Ovary (tissue), 9 donors: ENCODE data around the gene ABCG5. TPM values are rescaled to one million over a fixed set of nuclear protein-coding genes. Genes with fewer than 3 reads are reported as not detected.

Experiments used
- DNase-seq, 5 donors: peaks; one replicate each; pipeline ENCODE4 v3.0.0-alpha.2; 2019 to 2020
- H3K27ac ChIP-seq, 2 donors: fragments of 200-600 bp; one replicate each; pipeline versions ENCODE4 v1.5.1 to v1.8.0; 2019 to 2022
- H3K27me3 ChIP-seq: fragments of 200-600 bp; one replicate; pipeline ENCODE4 v1.8.0; 2022
- H3K36me3 ChIP-seq: fragments of 200-600 bp; sonication (generic); one replicate; pipeline ENCODE4 v1.5.1; 2019
- H3K4me1 ChIP-seq: one replicate; pipeline ENCODE4 v1.8.1; 2013; ENCODE audit warnings: mild to moderate bottlenecking, moderate library complexity; ENCODE audit not compliant: insufficient read depth
- H3K4me3 ChIP-seq: fragments of 200-600 bp; sonication (generic); one replicate; pipeline ENCODE4 v1.5.1; 2017
- H3K9me3 ChIP-seq, 2 donors: fragments of 200-600 bp in 1 of 2; sonication (generic) in 1 of 2; one replicate each; pipeline versions ENCODE4 v1.5.1 to v1.8.1; 2013 to 2019; ENCODE audit warnings: mild to moderate bottlenecking in 1 of 2, moderate library complexity in 1 of 2
- EP300 ChIP-seq: sonication (generic); formaldehyde crosslinking; IDR thresholded peaks from one replicate; pipeline ENCODE4 v1.6.1; 2017; ENCODE audit warnings: antibody characterized with exemption
- POLR2A ChIP-seq: fragments of 450-650 bp; IDR thresholded peaks from one replicate; pipeline ENCODE4 v1.6.1; 2017; ENCODE audit warnings: antibody characterized with exemption, mild to moderate bottlenecking, moderate library complexity
- WGBS, 3 donors: extraction: QIAGEN DNeasy Blood & Tissue Kit in 1 of 3; methylation state at CpG; one replicate each; pipeline versions ENCODE4 v1.1.5 to v1.1.7; 2013 to 2017; 5-methylcytosine and 5-hydroxymethylcytosine counted together
- intact Hi-C, 4 donors: fragments of 100-400 bp; cut with DNase I; formaldehyde crosslinking; loops; one replicate each; pipeline versions ENCODE4 v1.11.0 to v1.15.1; 2022 to 2023
- polyA plus RNA-seq, 2 donors: library from polyadenylated mRNA; stranded (reverse); fragments of 200-250 nt in 1 of 2; fragments of 350-450 nt in 1 of 2; fragmentation: Illumina TruSeq in 1 of 2; extraction: RNeasy Lipid Tissue Mini Kit (QIAGEN cat#74804) in 1 of 2; gene quantifications; one replicate each; pipeline ENCODE4 v1.2.3, GENCODE V29; 2013 to 2014
- total RNA-seq, 7 donors: library from RNA; depleted of rRNA in 2 of 7; stranded (reverse); fragments of >200 nt in 2 of 7; fragmentation: NEBNext Ultra II Directional in 3 of 7; extraction: Animal tissue kit (Norgen Biotek cat#: 25700) in 3 of 7; gene quantifications; one replicate each; pipeline versions ENCODE4 v1.1.0 to v1.2.4, GENCODE V29; 2016 to 2023
- TF ChIP-seq, protein P1 (sequence below), 3 donors: fragments of 450-650 bp in 2 of 3; fragments of 200-600 bp in 1 of 3; IDR thresholded peaks; one replicate each; pipeline versions ENCODE4 v1.5.1 to v1.8.0; 2016 to 2022; ENCODE audit warnings: antibody characterized with exemption in 3 of 3, mild to moderate bottlenecking in 1 of 3
- donor health status: DM: no; HTN: no; CAD: no; lungs with moderate emphysema.
- donor health status: DM: no; HTN: no; CAD: no.
- donor health status: Bipolar disorder and iron deficiency.
- donor health status: DM: yes; HTN: yes; CAD: no.
- donor health status: DM: no; HTN: no; CAD: no.
- donor health status: DM: yes; HTN: yes; CAD: no.

Gene ABCG5
- total and polyA plus RNA-seq, 9 donors: 0.10 TPM; not detected in 8

DNA sequence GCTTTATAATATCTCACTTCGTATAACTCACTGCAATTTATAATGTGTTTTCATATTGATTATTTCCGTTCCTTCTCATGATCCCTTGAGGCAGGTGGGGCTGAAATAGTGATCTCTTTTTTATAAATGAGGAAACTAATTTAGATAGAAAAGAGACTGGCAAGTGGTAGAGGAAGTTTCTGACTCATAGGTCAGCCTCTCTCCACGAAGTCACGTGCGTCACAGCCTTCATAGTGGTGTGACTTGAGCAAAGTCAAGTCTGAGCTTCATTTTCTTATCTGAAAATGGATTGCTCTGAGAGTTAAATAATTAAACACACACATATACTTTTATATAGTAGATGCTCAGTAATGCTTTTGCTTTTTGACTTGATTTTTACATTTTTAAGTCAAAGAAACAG is 19.9 kb downstream of the ABCG5 start:
- H3K36me3 ChIP-seq: no peaks in the 10 kb centered on the region
- no peaks in the 10 kb centered on the region for H3K27me3 ChIP-seq
- intact Hi-C loops: no loop called here
- DNase-seq: no peak
- WGBS, 3 donors: 57 to 68% (median 66%) methylated on average over 5 of the region's 5 CpGs
- TF ChIP-seq EP300: no peak
- TF ChIP-seq, protein P1, sequence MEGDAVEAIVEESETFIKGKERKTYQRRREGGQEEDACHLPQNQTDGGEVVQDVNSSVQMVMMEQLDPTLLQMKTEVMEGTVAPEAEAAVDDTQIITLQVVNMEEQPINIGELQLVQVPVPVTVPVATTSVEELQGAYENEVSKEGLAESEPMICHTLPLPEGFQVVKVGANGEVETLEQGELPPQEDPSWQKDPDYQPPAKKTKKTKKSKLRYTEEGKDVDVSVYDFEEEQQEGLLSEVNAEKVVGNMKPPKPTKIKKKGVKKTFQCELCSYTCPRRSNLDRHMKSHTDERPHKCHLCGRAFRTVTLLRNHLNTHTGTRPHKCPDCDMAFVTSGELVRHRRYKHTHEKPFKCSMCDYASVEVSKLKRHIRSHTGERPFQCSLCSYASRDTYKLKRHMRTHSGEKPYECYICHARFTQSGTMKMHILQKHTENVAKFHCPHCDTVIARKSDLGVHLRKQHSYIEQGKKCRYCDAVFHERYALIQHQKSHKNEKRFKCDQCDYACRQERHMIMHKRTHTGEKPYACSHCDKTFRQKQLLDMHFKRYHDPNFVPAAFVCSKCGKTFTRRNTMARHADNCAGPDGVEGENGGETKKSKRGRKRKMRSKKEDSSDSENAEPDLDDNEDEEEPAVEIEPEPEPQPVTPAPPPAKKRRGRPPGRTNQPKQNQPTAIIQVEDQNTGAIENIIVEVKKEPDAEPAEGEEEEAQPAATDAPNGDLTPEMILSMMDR (IDR thresholded peaks at IDR 0.05): no peak
- TF ChIP-seq POLR2A: no peak
- H3K4me3 ChIP-seq: no peak overlapping the region
- H3K4me1 ChIP-seq: no peaks in the 10 kb centered on the region
- H3K9me3 ChIP-seq: no peaks in the 10 kb centered on the region
- no peak overlapping the region for H3K27ac ChIP-seq

DNA sequence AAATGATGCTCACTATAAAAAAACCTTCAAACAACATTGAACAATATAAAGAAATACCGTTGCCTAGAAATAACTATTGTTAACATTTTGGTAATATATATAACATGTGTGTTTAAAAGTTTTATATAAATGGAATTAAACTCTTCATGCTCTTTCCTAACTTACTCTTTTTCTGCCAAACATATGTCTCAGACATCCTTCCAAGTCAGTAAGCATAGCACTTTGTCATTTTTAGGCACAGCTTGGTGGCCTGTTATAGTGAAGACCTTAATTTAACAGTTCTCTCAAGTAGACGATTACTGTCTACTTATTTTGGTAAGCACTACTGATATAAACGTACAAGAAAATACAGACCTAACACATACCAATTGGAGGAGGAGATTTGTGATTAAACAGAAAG is 23.9 kb downstream of the ABCG5 start:
- TF ChIP-seq EP300: no peak
- TF ChIP-seq, protein P1 (IDR thresholded peaks at IDR 0.05): no peak
- TF ChIP-seq POLR2A: no peak
- no peaks in the 10 kb centered on the region for H3K9me3 ChIP-seq
- no peak overlapping the region for H3K27ac ChIP-seq
- DNase-seq: no peak
- no peaks in the 10 kb centered on the region for H3K36me3 ChIP-seq
- H3K4me3 ChIP-seq: no peak overlapping the region
- H3K27me3 ChIP-seq: no peaks in the 10 kb centered on the region
- H3K4me1 ChIP-seq: no peaks in the 10 kb centered on the region
- intact Hi-C loops: no loop called here
- WGBS, 3 donors: 88 to 91% (median 90%) methylated on average over 3 of the region's 3 CpGs

DNA sequence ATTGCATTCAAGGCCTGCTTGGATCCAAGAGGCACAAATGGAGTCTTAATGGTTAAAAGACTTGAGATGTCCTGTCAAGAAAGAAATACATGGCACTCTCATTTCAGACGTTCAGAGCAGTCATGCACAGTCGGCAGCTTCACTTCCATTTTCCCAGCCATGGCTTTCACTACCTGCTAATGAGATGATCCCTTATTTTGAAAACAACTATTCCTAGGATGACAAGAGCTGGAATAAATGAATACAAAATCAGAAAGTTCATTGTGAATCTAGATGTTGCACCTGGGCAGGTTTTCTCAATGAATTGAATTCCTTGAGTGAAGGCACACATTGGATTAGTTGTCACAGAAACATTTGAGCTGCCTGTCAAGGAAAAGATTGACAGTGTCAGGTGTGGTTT is 25.7 kb downstream of the ABCG5 start:
- no peaks in the 10 kb centered on the region for H3K9me3 ChIP-seq
- no peak overlapping the region for H3K27ac ChIP-seq
- DNase-seq: no peak
- no peaks in the 10 kb centered on the region for H3K4me1 ChIP-seq
- intact Hi-C loops: no loop called here
- no peaks in the 10 kb centered on the region for H3K36me3 ChIP-seq
- WGBS, 3 donors: 52 to 62% (median 59%) methylated on average over 2 of the region's 2 CpGs
- H3K4me3 ChIP-seq: no peak overlapping the region
- no peaks in the 10 kb centered on the region for H3K27me3 ChIP-seq
- TF ChIP-seq, protein P1 (IDR thresholded peaks at IDR 0.05): no peak
- no peak for TF ChIP-seq EP300
- no peak for TF ChIP-seq POLR2A

- H3K36me3 ChIP-seq: no peaks in the 10 kb centered on the region
- no peaks in the 10 kb centered on the region for H3K27me3 ChIP-seq
- WGBS, 3 donors: 70 to 87% (median 86%) methylated on average over 2 of the region's 2 CpGs
- H3K27ac ChIP-seq: no peak overlapping the region
- no peak overlapping the region for H3K4me3 ChIP-seq
- no peaks in the 10 kb centered on the region for H3K4me1 ChIP-seq
- intact Hi-C loops: no loop called here
- TF ChIP-seq POLR2A (no peak), EP300 (no peak)
- TF ChIP-seq, protein P1 (IDR thresholded peaks at IDR 0.05): no peak
- DNase-seq: no peak
- no peaks in the 10 kb centered on the region for H3K9me3 ChIP-seq
These were observed 26.6 kb downstream of the ABCG5 start for GRCh38 chr2:43812006-43812405.

- TF ChIP-seq POLR2A (no peak), EP300 (no peak)
- TF ChIP-seq, protein P1 (IDR thresholded peaks at IDR 0.05): no peak
- Histone ChIP-seq H3K4me1 (no peaks in the 10 kb centered on the region), H3K4me3 (no peak overlapping the region), H3K9me3 (no peaks in the 10 kb centered on the region), H3K27ac (no peak overlapping the region), H3K27me3 (no peaks in the 10 kb centered on the region), H3K36me3 (no peaks in the 10 kb centered on the region)
- intact Hi-C loops: no loop called here
- 59 to 64% (median 59%) methylated on average over 1 of the region's 1 CpG for WGBS, 3 donors
- DNase-seq: no peak
These were observed 27.8 kb downstream of the ABCG5 start for GRCh38 chr2:43810888-43811287.
